ENCODE measurements around the gene SCARF2. TPM values are rescaled to one million over a fixed set of nuclear protein-coding genes. Genes with fewer than 3 reads are reported as not detected.
"Not testable (repeated sequence)": the region's sequence is repeated elsewhere in the genome, so short reads cannot be mapped to it uniquely, and the experiment has no call there.

The SCARF2 gene
- total RNA-seq, 1 experiment from 2014 or later, result 26.3 TPM

GRCh38 chr22:20484948-20485683 lies 47.5 kb upstream of the SCARF2 start:
- Mint-ChIP-seq H3K4me1 (peaks cover 6% of the 10 kb centered on the region), H3K27ac (no peak overlapping the region), H3K4me3 (no peak overlapping the region), H3K9me3 (0 out of 2 replicates have a peak, but pooled peaks cover 7% of the 10 kb centered on the region), H3K36me3 (peaks cover 12% of the 10 kb centered on the region), H3K27me3 (ENCODE audit: low read depth) (no peaks in the 10 kb centered on the region)
- CTCF ChIA-PET, result interaction anchor here (1.2 to 1.4 kb wide), 2 partner anchors 56 to 67 kb away, joined by 3 to 6 read pairs; no protein-coding TSS in a partner anchor
- no peak for DNase-seq (ENCODE audit: low spot score)
- ATAC-seq, result no peak
- POLR2A ChIA-PET, result interaction anchor here (0.9 kb wide), 1 partner anchor 19 kb away, joined by 3 read pairs; no protein-coding TSS in a partner anchor
- TF ChIP-seq NFATC4 (CRISPR knock-in tag; IDR thresholded peaks at IDR 0.05) (no peak), NFE2L1 (CRISPR knock-in tag; IDR thresholded peaks at IDR 0.05) (no peak), E2F1 (CRISPR knock-in tag; IDR thresholded peaks at IDR 0.05) (no peak), MLX (CRISPR knock-in tag; IDR thresholded peaks at IDR 0.05) (no peak), ZNF138 (CRISPR knock-in tag; conservative IDR thresholded peaks at IDR 0.05) (no peak), NFYB (CRISPR knock-in tag; conservative IDR thresholded peaks at IDR 0.05; ENCODE audit: low read depth) (no peak), TCF7 (CRISPR knock-in tag; IDR thresholded peaks at IDR 0.05; ENCODE audit: low read depth) (no peak), CREB1 (CRISPR knock-in tag; IDR thresholded peaks at IDR 0.05) (no peak), SP1 (CRISPR knock-in tag; conservative IDR thresholded peaks at IDR 0.05) (no peak), IRF1 (CRISPR knock-in tag; IDR thresholded peaks at IDR 0.05) (no peak), ZNF121 (CRISPR knock-in tag; IDR thresholded peaks at IDR 0.05) (no peak), NR3C1 (CRISPR knock-in tag; conservative IDR thresholded peaks at IDR 0.05; ENCODE audit: low read depth) (no peak), CREM (CRISPR knock-in tag; IDR thresholded peaks at IDR 0.05) (no peak), ZNF396 (CRISPR knock-in tag; IDR thresholded peaks at IDR 0.05; ENCODE audit: borderline replicate concordance) (no peak)

GRCh38 chr22:20483771-20484170 lies 46.1 kb upstream of the SCARF2 start:
- DNase-seq (ENCODE audit: low spot score), result no peak
- ATAC-seq, result no peak
- no peak for TF ChIP-seq ZSCAN18 (CRISPR knock-in tag; IDR thresholded peaks at IDR 0.05)
- H3K27me3 Mint-ChIP-seq (ENCODE audit: low read depth), result no peaks in the 10 kb centered on the region
- ChIA-PET POLR2A (interaction anchor here (0.7 kb wide), 1 partner anchor 79 kb away, joined by 5 read pairs; no protein-coding TSS in a partner anchor), CTCF (interaction anchor here (0.9 to 1.2 kb wide), 3 partner anchors 54 to 267 kb away, joined by 3 to 6 read pairs (median 4); no protein-coding TSS in a partner anchor)
- H3K36me3 Mint-ChIP-seq, result peaks cover 12% of the 10 kb centered on the region
- peaks cover 13% of the 10 kb centered on the region; the same call in 1 of the 2 replicates for H3K9me3 Mint-ChIP-seq
- no peaks in the 10 kb centered on the region; the same call in 1 of the 2 replicates for H3K4me1 Mint-ChIP-seq
- no peak overlapping the region for H3K4me3 Mint-ChIP-seq
- H3K27ac Mint-ChIP-seq, result no peak overlapping the region

GRCh38 chr22:20483143-20483506 lies 45.5 kb upstream of the SCARF2 start:
- Mint-ChIP-seq H3K9me3 (peaks cover 13% of the 10 kb centered on the region; the same call in 1 of the 2 replicates), H3K36me3 (peaks cover 12% of the 10 kb centered on the region)
- H3K27ac Mint-ChIP-seq; H3K4me1 Mint-ChIP-seq; H3K4me3 Mint-ChIP-seq; ATAC-seq; CTCF ChIA-PET; H3K27me3 Mint-ChIP-seq (ENCODE audit: low read depth); DNase-seq (ENCODE audit: low spot score); POLR2A ChIA-PET: not testable (repeated sequence)

All from WTC11 (cell line).